B cell (primary cell): ENCODE results near the gene CABLES1. TPM values are rescaled to one million over a fixed set of nuclear protein-coding genes. Genes with fewer than 3 reads are reported as not detected.

ENCODE experiments used
- ATAC-seq: fragments of 200-7000 bp; cut with Tn5 transposase; one replicate; pipeline ENCODE4 v1.10.0; 2021; ENCODE audit warnings: low read depth, mild to moderate bottlenecking, moderate number of reproducible peaks, moderate library complexity
- CTCF ChIA-PET: fragments of 350-600 bp; sonication (Branson Sonifier 250); formaldehyde crosslinking; loops from one replicate; lab custom pipeline; 2021; ENCODE audit warnings: antibody characterized with exemption, inconsistent platforms; lab: Charles Lee
- POLR2A ChIA-PET: fragments of 350-600 bp; sonication (Branson Sonifier 250); formaldehyde crosslinking; loops from one replicate; lab custom pipeline; 2021; ENCODE audit warnings: antibody characterized with exemption; lab: Charles Lee
- DNase-seq: peaks from one replicate; pipeline ENCODE4 v3.0.0; 2013
- H2AFZ ChIP-seq: 2 replicates; pipeline ENCODE4 v1.6.1; 2012; ENCODE audit warnings: mild to moderate bottlenecking, low read depth, low read length; ENCODE audit not compliant: insufficient read depth, poor library complexity, severe bottlenecking
- H3K27ac ChIP-seq, 2 donors: 1 replicate in 1 of 2; 2 replicates in 1 of 2; pipeline ENCODE4 v1.5.1; 2012 to 2013; ENCODE audit warnings: low read length in 2 of 2, mild to moderate bottlenecking in 2 of 2, moderate library complexity in 1 of 2
- H3K27me3 ChIP-seq, 4 experiments: fragments of 200-600 bp in 1 of 4; sonication (generic) in 1 of 4; replicated peaks in 1 of 4; 1 replicate in 2 of 4; 2 replicates in 2 of 4; pipeline versions ENCODE4 v1.6.1 to v1.7.0; 2013 to 2016; ENCODE audit warnings: low read length in 3 of 4, mild to moderate bottlenecking in 2 of 4, mixed read lengths in 1 of 4, moderate library complexity in 1 of 4; ENCODE audit not compliant: insufficient read depth in 4 of 4, control insufficient read depth in 3 of 4; ENCODE audit errors: control extremely low read depth in 1 of 4
- H3K36me3 ChIP-seq, 2 experiments: replicated peaks in 1 of 2; 1 replicate in 1 of 2; 2 replicates in 1 of 2; pipeline versions ENCODE4 v1.6.1 to v1.7.1; 2013; ENCODE audit warnings: low read length in 1 of 2; ENCODE audit not compliant: insufficient read depth in 2 of 2, control insufficient read depth in 1 of 2; ENCODE audit errors: control extremely low read depth in 1 of 2, extremely low read depth in 1 of 2
- H3K4me1 ChIP-seq, 2 donors: fragments of 200-600 bp in 1 of 2; sonication (generic) in 1 of 2; 1 replicate in 1 of 2; 2 replicates in 1 of 2; pipeline versions ENCODE4 v1.5.1 to v1.6.1; 2013 to 2017; ENCODE audit warnings: low read length in 2 of 2; ENCODE audit not compliant: control insufficient read depth in 2 of 2, insufficient read depth in 2 of 2
- H3K4me2 ChIP-seq: replicated peaks from 2 replicates; pipeline ENCODE3; 2012; ENCODE audit warnings: mild to moderate bottlenecking, low read depth, low read length; ENCODE audit not compliant: poor library complexity, severe bottlenecking
- H3K4me3 ChIP-seq, 5 experiments: fragments of 200-600 bp in 1 of 5; sonication (generic) in 1 of 5; 1 replicate in 3 of 5; 2 replicates in 2 of 5; pipeline versions ENCODE4 v1.5.1 to v1.7.0; 2011 to 2016; ENCODE audit warnings: low read length in 4 of 5, mild to moderate bottlenecking in 4 of 5, low read depth in 2 of 5, control low read depth in 1 of 5, moderate library complexity in 1 of 5; ENCODE audit not compliant: insufficient read depth in 1 of 5; ENCODE audit errors: control extremely low read depth in 1 of 5, extremely low read depth in 1 of 5
- H3K79me2 ChIP-seq: fragments of 200-600 bp; sonication (generic); one replicate; pipeline ENCODE4 v1.6.0; 2016; ENCODE audit warnings: low read length; ENCODE audit not compliant: control insufficient read depth, insufficient read depth
- H3K9ac ChIP-seq: fragments of 200-600 bp; sonication (generic); 2 replicates; pipeline ENCODE4 v1.6.1; 2017; ENCODE audit warnings: mild to moderate bottlenecking, low read length, moderate library complexity
- H3K9me3 ChIP-seq, 3 donors: one replicate each; pipeline versions ENCODE4 v1.6.1 to v1.7.1; 2013; ENCODE audit warnings: low read length in 2 of 3; ENCODE audit not compliant: control insufficient read depth in 2 of 3, insufficient read depth in 1 of 3; ENCODE audit errors: control extremely low read depth in 1 of 3
- H4K20me1 ChIP-seq: 2 replicates; pipeline ENCODE4 v1.6.0; 2012; ENCODE audit warnings: mild to moderate bottlenecking, low read length; ENCODE audit not compliant: insufficient read depth, control insufficient read depth, poor library complexity, severe bottlenecking
- H3K27ac Mint-ChIP-seq: one replicate; pipeline ENCODE4 v1.8.0; 2021; ENCODE audit warnings: mixed read lengths
- H3K27me3 Mint-ChIP-seq: one replicate; pipeline ENCODE4 v1.8.0; 2021; ENCODE audit warnings: mixed read lengths
- H3K4me1 Mint-ChIP-seq: one replicate; pipeline ENCODE4 v1.8.0; 2021; ENCODE audit warnings: mixed read lengths
- H3K4me3 Mint-ChIP-seq: one replicate; pipeline ENCODE4 v1.8.0; 2021; ENCODE audit warnings: mixed read lengths
- H3K9me3 Mint-ChIP-seq: one replicate; pipeline ENCODE4 v1.8.0; 2022; ENCODE audit warnings: mixed read lengths; ENCODE audit not compliant: insufficient read depth
- EZH2 ChIP-seq: IDR thresholded peaks from 2 replicates; pipeline ENCODE4 v1.6.1; 2012; ENCODE audit warnings: borderline replicate concordance, low read depth, mild to moderate bottlenecking, moderate library complexity, low read length; ENCODE audit not compliant: insufficient read depth, poor library complexity, severe bottlenecking
- WGBS: methylation state at CpG from one replicate; pipeline ENCODE4 v1.1.5; 2013; ENCODE audit warnings: missing lambda C conversion rate; ENCODE audit not compliant: insufficient coverage; 5-methylcytosine and 5-hydroxymethylcytosine counted together
- intact Hi-C: fragments of 100-400 bp; cut with micrococcal nuclease; formaldehyde crosslinking; loops from one replicate; pipeline ENCODE4 v1.10.0; 2022
- polyA plus RNA-seq: library from polyadenylated mRNA; depleted of rRNA; stranded (reverse); fragments of >200 nt; gene quantifications from 2 replicates; pipeline ENCODE4 v1.2.3, GENCODE V29; 2012
- total RNA-seq, 2 donors: library from RNA; stranded (reverse); fragments of 120-200 nt in 1 of 2; gene quantifications; 1 replicate in 1 of 2; 2 replicates in 1 of 2; pipeline versions ENCODE4 v1.2.3 to v1.2.4, GENCODE V29; 2013 to 2022
- TF ChIP-seq, protein P1 (sequence below): fragments of 200-600 bp; IDR thresholded peaks from one replicate; pipeline ENCODE4 v1.8.0; 2022; ENCODE audit warnings: antibody characterized with exemption, mild to moderate bottlenecking

CABLES1 gene
- total and polyA plus RNA-seq, 2 donors (not counting 1 experiment from before 2014, with no cell fraction given) = 0.30 to 56.3 TPM

DNA sequence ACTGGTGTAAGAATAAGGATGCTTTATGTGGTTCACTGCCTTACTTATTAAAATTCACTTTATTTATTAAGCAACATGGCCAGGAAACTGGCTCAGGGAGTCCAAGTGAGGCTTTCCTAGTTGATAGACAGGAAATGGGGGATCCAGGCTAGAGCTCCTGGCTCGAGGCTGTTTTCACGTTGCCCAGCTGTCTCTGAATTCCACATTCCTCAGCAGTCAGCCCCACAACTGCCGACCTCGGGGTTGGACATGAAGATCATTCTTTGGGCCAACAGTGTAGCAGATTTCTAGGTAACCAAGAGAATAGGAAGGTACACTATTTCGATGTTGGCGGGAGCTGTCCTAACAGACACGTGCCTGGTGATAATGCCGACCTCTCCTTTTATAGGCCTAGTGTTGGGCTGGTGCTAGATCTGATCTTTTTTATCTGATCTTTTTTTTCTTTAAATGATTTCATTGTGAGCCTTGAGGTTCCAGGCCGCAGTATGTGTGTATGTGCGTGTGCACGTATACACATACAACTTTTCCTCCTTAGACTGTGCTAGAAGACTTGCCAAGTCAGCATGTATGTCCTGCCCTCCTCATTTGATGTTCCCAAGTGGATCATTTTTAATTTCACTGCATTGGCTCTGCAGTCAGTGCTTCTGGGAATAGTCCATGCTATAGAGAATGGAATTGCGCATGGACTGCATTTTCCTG, 103.5 kb downstream of the CABLES1 start:
- intact Hi-C loops = loop anchor here (10.0 kb wide), 1 partner anchor 346 kb away; the partner anchor contains the start of gene NPC1
- Histone ChIP-seq H3K4me2 (no peak overlapping the region), H3K9me3 (no peaks in the 10 kb centered on the region), H3K27me3 (no peaks in the 10 kb centered on the region), H3K4me1 (peaks cover 14 to 19% of the 10 kb centered on the region in 2 donors), H3K9ac (no peak overlapping the region), H4K20me1 (no peaks in the 10 kb centered on the region), H2AFZ (no peak overlapping the region), H3K79me2 (no peaks in the 10 kb centered on the region), H3K4me3 (no peak overlapping the region), H3K36me3 (no peaks in the 10 kb centered on the region), H3K27ac (no peak overlapping the region)
- no peak for TF ChIP-seq EZH2
- TF ChIP-seq, protein P1, sequence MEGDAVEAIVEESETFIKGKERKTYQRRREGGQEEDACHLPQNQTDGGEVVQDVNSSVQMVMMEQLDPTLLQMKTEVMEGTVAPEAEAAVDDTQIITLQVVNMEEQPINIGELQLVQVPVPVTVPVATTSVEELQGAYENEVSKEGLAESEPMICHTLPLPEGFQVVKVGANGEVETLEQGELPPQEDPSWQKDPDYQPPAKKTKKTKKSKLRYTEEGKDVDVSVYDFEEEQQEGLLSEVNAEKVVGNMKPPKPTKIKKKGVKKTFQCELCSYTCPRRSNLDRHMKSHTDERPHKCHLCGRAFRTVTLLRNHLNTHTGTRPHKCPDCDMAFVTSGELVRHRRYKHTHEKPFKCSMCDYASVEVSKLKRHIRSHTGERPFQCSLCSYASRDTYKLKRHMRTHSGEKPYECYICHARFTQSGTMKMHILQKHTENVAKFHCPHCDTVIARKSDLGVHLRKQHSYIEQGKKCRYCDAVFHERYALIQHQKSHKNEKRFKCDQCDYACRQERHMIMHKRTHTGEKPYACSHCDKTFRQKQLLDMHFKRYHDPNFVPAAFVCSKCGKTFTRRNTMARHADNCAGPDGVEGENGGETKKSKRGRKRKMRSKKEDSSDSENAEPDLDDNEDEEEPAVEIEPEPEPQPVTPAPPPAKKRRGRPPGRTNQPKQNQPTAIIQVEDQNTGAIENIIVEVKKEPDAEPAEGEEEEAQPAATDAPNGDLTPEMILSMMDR = no peak
- Mint-ChIP-seq H3K4me1 (peaks cover 34% of the 10 kb centered on the region), H3K9me3 (no peaks in the 10 kb centered on the region), H3K27me3 (peaks cover 4% of the 10 kb centered on the region), H3K27ac (no peak overlapping the region), H3K4me3 (no peak overlapping the region)
- ChIA-PET POLR2A (interaction anchor here (0.7 kb wide), 1 partner anchor 343 kb away, joined by 3 read pairs; no protein-coding TSS in a partner anchor), CTCF (interaction anchor here (1.1 to 3.0 kb wide), 3 partner anchors 22 to 120 kb away, joined by 4 to 12 read pairs (median 7); no protein-coding TSS in a partner anchor)
- DNase-seq (no peak), ATAC-seq (no peak)
- 100% methylated on average over 2 of the region's 12 CpGs for WGBS

DNA sequence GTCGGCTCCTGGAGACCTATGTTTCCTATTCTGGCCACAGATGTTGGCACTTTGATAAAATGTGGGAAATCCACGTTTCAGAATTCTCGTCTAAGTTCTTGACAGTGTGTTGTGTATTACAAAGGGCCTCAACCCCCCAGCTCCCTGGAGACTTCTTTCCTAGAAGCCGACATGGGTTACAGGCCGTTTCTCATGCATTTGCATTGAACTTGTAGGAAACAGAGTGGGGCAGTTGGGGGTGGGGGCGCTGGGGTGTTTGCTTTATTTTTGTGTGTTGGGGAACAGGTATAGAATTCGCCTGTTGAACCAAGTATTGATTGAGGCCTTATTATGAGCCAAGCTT, 104.0 kb downstream of the CABLES1 start:
- ChIA-PET POLR2A (interaction anchor here (0.7 kb wide), 1 partner anchor 342 kb away, joined by 3 read pairs; no protein-coding TSS in a partner anchor), CTCF (interaction anchor here (1.1 to 3.0 kb wide), 2 partner anchors 21 to 119 kb away, joined by 4 to 12 read pairs; no protein-coding TSS in a partner anchor)
- no peaks in the 10 kb centered on the region for H3K27me3 ChIP-seq
- intact Hi-C loops = loop anchor here (10.0 kb wide), 1 partner anchor 345 kb away; the partner anchor contains the start of gene NPC1
- WGBS = 100% methylated on average over 2 of the region's 7 CpGs
- H3K27me3 Mint-ChIP-seq = peaks cover 4% of the 10 kb centered on the region
- H2AFZ ChIP-seq = no peak overlapping the region
- no peaks in the 10 kb centered on the region for H4K20me1 ChIP-seq
- H3K4me2 ChIP-seq = no peak overlapping the region
- no peaks in the 10 kb centered on the region for H3K9me3 ChIP-seq
- H3K79me2 ChIP-seq = no peaks in the 10 kb centered on the region
- no peak overlapping the region for H3K27ac ChIP-seq
- no peak overlapping the region for H3K27ac Mint-ChIP-seq
- H3K9me3 Mint-ChIP-seq = no peaks in the 10 kb centered on the region
- TF ChIP-seq EZH2 = no peak
- TF ChIP-seq, protein P1 = no peak
- peaks cover 34% of the 10 kb centered on the region for H3K4me1 Mint-ChIP-seq
- DNase-seq (no peak), ATAC-seq (no peak)
- H3K9ac ChIP-seq = no peak overlapping the region
- no peak overlapping the region for H3K4me3 Mint-ChIP-seq
- peaks cover 14 to 19% of the 10 kb centered on the region in 2 donors for H3K4me1 ChIP-seq
- no peak overlapping the region for H3K4me3 ChIP-seq
- H3K36me3 ChIP-seq = no peaks in the 10 kb centered on the region
